ENCODE data around the gene CNTN2. TPM values are rescaled to one million over a fixed set of nuclear protein-coding genes. Genes with fewer than 3 reads are reported as not detected.

Gene CNTN2
- polyA plus RNA-seq, 1 donor from 2014 or later = 3.2 TPM

DNA sequence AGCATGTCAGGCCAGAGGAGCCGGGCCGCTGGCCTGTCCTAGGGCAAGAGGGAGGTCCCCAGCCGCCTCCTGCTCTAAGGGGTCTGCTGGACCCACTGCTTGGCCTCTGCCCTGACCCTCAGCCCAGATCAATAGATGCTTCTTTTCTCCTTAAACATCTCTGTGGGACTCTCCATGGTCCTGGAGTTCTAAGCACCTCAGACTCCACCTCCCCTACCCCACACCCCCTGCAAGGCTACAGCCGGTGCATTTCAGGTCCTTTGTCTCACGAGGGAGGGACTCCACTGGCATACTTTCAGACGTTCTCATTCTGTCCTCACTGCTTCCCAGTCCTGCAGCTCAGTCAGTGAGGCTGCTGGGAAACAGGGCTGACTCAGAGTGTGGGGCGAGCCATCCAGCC lies 11.0 kb downstream of the CNTN2 start:
- H3K9me3 ChIP-seq (ENCODE audit: low read length) = no peaks in the 10 kb centered on the region
- H3K9ac ChIP-seq (ENCODE audit: low read length) = no peak overlapping the region
- H3K9me2 ChIP-seq (ENCODE audit: insufficient read depth, low read length) = no peaks in the 10 kb centered on the region
- no peak overlapping the region for H3K4me2 ChIP-seq (ENCODE audit: low read length)
- H3F3A ChIP-seq (ENCODE audit: insufficient read depth, low read length, poor library complexity, severe bottlenecking) = no peaks in the 10 kb centered on the region
- TF ChIP-seq EP300 (conservative IDR thresholded peaks at IDR 0.05; ENCODE audit: poor library complexity, severe bottlenecking) = no peak
- TF ChIP-seq POLR2AphosphoS5 (IDR thresholded peaks at IDR 0.05) = no peak
- no peaks in the 10 kb centered on the region for H4K20me1 ChIP-seq (ENCODE audit: insufficient read depth)
- no peak overlapping the region for H2AFZ ChIP-seq (ENCODE audit: low read depth, low read length)
- H3K79me2 ChIP-seq (replicated peaks; ENCODE audit: insufficient read depth, low read length) = no peaks in the 10 kb centered on the region
- no peak overlapping the region for H3K27ac ChIP-seq (ENCODE audit: low read length)
- no peaks in the 10 kb centered on the region for H3K36me3 ChIP-seq (ENCODE audit: insufficient read depth, low read length)
- H3K27me3 ChIP-seq (ENCODE audit: insufficient read depth, low read depth, low read length) = no peaks in the 10 kb centered on the region
- H3K4me3 ChIP-seq (ENCODE audit: low read length) = no peak overlapping the region

DNA sequence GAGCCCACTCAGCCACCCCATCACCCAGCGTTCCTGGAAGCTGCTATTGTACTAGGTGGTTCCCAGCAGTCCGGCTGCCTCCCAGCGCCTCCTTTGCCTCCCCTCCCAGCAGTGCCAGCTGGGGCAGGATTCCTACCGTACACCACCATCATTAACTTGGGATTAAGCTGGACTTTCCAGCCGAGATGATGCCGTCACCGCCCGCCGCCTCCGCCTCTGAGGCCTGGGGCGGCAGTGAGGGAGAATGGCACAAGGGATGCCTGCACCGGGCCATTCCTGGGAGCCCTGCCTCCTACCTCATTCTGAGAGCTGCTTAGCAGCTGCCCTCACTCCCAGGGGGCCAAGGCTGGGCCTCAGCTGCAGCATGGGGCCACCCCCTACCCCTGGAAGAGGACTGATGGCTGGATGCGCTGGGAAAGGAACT lies 13.2 kb downstream of the CNTN2 start:
- Histone ChIP-seq H3K27me3 (ENCODE audit: insufficient read depth, low read depth, low read length) (no peaks in the 10 kb centered on the region), H3K36me3 (ENCODE audit: insufficient read depth, low read length) (no peaks in the 10 kb centered on the region), H3F3A (ENCODE audit: insufficient read depth, low read length, poor library complexity, severe bottlenecking) (no peaks in the 10 kb centered on the region), H3K4me3 (ENCODE audit: low read length) (no peak overlapping the region), H4K20me1 (ENCODE audit: insufficient read depth) (no peaks in the 10 kb centered on the region), H3K9ac (ENCODE audit: low read length) (no peak overlapping the region), H3K9me2 (ENCODE audit: insufficient read depth, low read length) (no peaks in the 10 kb centered on the region), H2AFZ (ENCODE audit: low read depth, low read length) (no peak overlapping the region), H3K4me2 (ENCODE audit: low read length) (no peak overlapping the region), H3K9me3 (ENCODE audit: low read length) (no peaks in the 10 kb centered on the region), H3K79me2 (replicated peaks; ENCODE audit: insufficient read depth, low read length) (no peaks in the 10 kb centered on the region), H3K27ac (ENCODE audit: low read length) (no peak overlapping the region)
- TF ChIP-seq EZH2 (IDR thresholded peaks at IDR 0.05; ENCODE audit: borderline replicate concordance, insufficient read depth, low read length, poor library complexity, severe bottlenecking) (no peak), RAD21 (conservative IDR thresholded peaks at IDR 0.05) (no peak), SMC3 (conservative IDR thresholded peaks at IDR 0.05; ENCODE audit: poor library complexity) (no peak), EP300 (conservative IDR thresholded peaks at IDR 0.05; ENCODE audit: poor library complexity, severe bottlenecking) (no peak), TAF1 (IDR thresholded peaks at IDR 0.05; ENCODE audit: low read depth) (no peak), POLR2AphosphoS5 (IDR thresholded peaks at IDR 0.05) (no peak), MXI1 (conservative IDR thresholded peaks at IDR 0.05; ENCODE audit: poor library complexity, severe bottlenecking) (no peak)
- TF ChIP-seq, protein P1, sequence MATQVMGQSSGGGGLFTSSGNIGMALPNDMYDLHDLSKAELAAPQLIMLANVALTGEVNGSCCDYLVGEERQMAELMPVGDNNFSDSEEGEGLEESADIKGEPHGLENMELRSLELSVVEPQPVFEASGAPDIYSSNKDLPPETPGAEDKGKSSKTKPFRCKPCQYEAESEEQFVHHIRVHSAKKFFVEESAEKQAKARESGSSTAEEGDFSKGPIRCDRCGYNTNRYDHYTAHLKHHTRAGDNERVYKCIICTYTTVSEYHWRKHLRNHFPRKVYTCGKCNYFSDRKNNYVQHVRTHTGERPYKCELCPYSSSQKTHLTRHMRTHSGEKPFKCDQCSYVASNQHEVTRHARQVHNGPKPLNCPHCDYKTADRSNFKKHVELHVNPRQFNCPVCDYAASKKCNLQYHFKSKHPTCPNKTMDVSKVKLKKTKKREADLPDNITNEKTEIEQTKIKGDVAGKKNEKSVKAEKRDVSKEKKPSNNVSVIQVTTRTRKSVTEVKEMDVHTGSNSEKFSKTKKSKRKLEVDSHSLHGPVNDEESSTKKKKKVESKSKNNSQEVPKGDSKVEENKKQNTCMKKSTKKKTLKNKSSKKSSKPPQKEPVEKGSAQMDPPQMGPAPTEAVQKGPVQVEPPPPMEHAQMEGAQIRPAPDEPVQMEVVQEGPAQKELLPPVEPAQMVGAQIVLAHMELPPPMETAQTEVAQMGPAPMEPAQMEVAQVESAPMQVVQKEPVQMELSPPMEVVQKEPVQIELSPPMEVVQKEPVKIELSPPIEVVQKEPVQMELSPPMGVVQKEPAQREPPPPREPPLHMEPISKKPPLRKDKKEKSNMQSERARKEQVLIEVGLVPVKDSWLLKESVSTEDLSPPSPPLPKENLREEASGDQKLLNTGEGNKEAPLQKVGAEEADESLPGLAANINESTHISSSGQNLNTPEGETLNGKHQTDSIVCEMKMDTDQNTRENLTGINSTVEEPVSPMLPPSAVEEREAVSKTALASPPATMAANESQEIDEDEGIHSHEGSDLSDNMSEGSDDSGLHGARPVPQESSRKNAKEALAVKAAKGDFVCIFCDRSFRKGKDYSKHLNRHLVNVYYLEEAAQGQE (IDR thresholded peaks at IDR 0.05; ENCODE audit: borderline replicate concordance) = no peak
- TF ChIP-seq, protein P2, sequence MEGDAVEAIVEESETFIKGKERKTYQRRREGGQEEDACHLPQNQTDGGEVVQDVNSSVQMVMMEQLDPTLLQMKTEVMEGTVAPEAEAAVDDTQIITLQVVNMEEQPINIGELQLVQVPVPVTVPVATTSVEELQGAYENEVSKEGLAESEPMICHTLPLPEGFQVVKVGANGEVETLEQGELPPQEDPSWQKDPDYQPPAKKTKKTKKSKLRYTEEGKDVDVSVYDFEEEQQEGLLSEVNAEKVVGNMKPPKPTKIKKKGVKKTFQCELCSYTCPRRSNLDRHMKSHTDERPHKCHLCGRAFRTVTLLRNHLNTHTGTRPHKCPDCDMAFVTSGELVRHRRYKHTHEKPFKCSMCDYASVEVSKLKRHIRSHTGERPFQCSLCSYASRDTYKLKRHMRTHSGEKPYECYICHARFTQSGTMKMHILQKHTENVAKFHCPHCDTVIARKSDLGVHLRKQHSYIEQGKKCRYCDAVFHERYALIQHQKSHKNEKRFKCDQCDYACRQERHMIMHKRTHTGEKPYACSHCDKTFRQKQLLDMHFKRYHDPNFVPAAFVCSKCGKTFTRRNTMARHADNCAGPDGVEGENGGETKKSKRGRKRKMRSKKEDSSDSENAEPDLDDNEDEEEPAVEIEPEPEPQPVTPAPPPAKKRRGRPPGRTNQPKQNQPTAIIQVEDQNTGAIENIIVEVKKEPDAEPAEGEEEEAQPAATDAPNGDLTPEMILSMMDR (IDR thresholded peaks at IDR 0.05; ENCODE audit: poor library complexity, severe bottlenecking) = no peak

Measured in neural cell (in vitro differentiated cells).